RWPE1 (cell line): ENCODE data around the gene SCLT1.

Experiments used
- CTCF ChIA-PET: fragments of 350-600 bp; sonication (Branson Sonifier 250); formaldehyde crosslinking; extraction: SDS; loops from one replicate; lab custom pipeline; 2021; lab: Yijun Ruan, JAX
- POLR2A ChIA-PET: fragments of 400-600 bp; formaldehyde crosslinking; extraction: SDS; loops from one replicate; lab custom pipeline; 2020; ENCODE audit warnings: antibody characterized with exemption; ENCODE audit not compliant: low non-redundant PET; lab: Yijun Ruan, JAX
- DNase-seq: peaks from one replicate; pipeline ENCODE4 v3.0.0; 2012; ENCODE audit warnings: low spot score
- H3K27ac ChIP-seq: fragments of 450-650 bp; 2 replicates; pipeline ENCODE4 v1.5.1; 2017
- CTCF ChIP-seq: fragments of 450-650 bp; conservative IDR thresholded peaks from 2 replicates; pipeline ENCODE4 v1.5.1; 2017; ENCODE audit warnings: low read depth, mild to moderate bottlenecking

Gene SCLT1

GRCh38 chr4:129098531-129099001 is 5.2 kb upstream of the SCLT1 start:
- no peak for TF ChIP-seq CTCF
- POLR2A ChIA-PET = no interaction called here
- CTCF ChIA-PET = no interaction called here
- H3K27ac ChIP-seq = no peak overlapping the region
- DNase-seq = no peak

- H3K27ac ChIP-seq = peak within 1 kb of the TSS; percentile 59; the same call in 1 of the 2 replicates
- ChIA-PET CTCF (interaction anchor here (0.7 kb wide), 1 partner anchor 63 kb away, joined by 3 read pairs; no protein-coding TSS in a partner anchor), POLR2A (no interaction called here)
- peak; percentile 74 for DNase-seq
- TF ChIP-seq CTCF = no peak
These were observed 2.6 kb upstream of the SCLT1 start, which contains the start of gene C4orf33 for GRCh38 chr4:129095811-129096454. C4orf33 (plus strand) TSS chr4:129096152; CDS start chr4:129102611, 6,459 bp downstream.

GRCh38 chr4:129094347-129094746 is 1.0 kb upstream of the SCLT1 start:
- POLR2A ChIA-PET = no interaction called here
- H3K27ac ChIP-seq = no peak overlapping the region
- TF ChIP-seq CTCF = no peak
- CTCF ChIA-PET = interaction anchor here (0.6 kb wide), 2 partner anchors 26 to 813 kb away, joined by 3 to 4 read pairs; no protein-coding TSS in a partner anchor
- DNase-seq = no peak

GRCh38 chr4:129092631-129093190 is 628 bp downstream of the SCLT1 start:
- TF ChIP-seq CTCF = no peak
- POLR2A ChIA-PET = no interaction called here
- no peak for DNase-seq
- peak overlapping the region; percentile 93 for H3K27ac ChIP-seq
- CTCF ChIA-PET = interaction anchor here (0.7 to 0.8 kb wide), 2 partner anchors 36 to 903 kb away, joined by 3 to 4 read pairs; no protein-coding TSS in a partner anchor

- TF ChIP-seq CTCF = no peak
- CTCF ChIA-PET = interaction anchor here (0.7 kb wide), 2 partner anchors 40 to 56 kb away, joined by 3 to 4 read pairs; no protein-coding TSS in a partner anchor
- no peak for DNase-seq
- H3K27ac ChIP-seq = no peak overlapping the region
- POLR2A ChIA-PET = no interaction called here
These were observed 5.8 kb downstream of the SCLT1 start for GRCh38 chr4:129087516-129087915.

GRCh38 chr4:129085472-129085871 is 7.9 kb downstream of the SCLT1 start:
- TF ChIP-seq CTCF = no peak
- no peak for DNase-seq

More at GRCh38 chr4:129085472-129085871, 7.9 kb downstream of the SCLT1 start:
- CTCF ChIA-PET = no interaction called here
- no peak overlapping the region for H3K27ac ChIP-seq
- POLR2A ChIA-PET = interaction anchor here (0.6 kb wide), 1 partner anchor 794 kb away, joined by 4 read pairs; no protein-coding TSS in a partner anchor
